Testis (tissue), 2 donors: ENCODE results near the gene H2BK1.

Source experiments
- POLR2A ChIP-seq: fragments of 450-650 bp; IDR thresholded peaks from one replicate; pipeline ENCODE4 v1.6.1; 2017; ENCODE audit warnings: antibody characterized with exemption, mild to moderate bottlenecking, moderate library complexity
- TF ChIP-seq, protein P1 (sequence below), 3 experiments: fragments of 450-650 bp in 2 of 3; fragments of 200-600 bp in 1 of 3; sonication (generic) in 1 of 3; IDR thresholded peaks; one replicate each; pipeline ENCODE4 v1.5.1; 2016 to 2019; ENCODE audit warnings: antibody characterized with exemption in 3 of 3, mild to moderate bottlenecking in 2 of 3, moderate library complexity in 1 of 3

DNA sequence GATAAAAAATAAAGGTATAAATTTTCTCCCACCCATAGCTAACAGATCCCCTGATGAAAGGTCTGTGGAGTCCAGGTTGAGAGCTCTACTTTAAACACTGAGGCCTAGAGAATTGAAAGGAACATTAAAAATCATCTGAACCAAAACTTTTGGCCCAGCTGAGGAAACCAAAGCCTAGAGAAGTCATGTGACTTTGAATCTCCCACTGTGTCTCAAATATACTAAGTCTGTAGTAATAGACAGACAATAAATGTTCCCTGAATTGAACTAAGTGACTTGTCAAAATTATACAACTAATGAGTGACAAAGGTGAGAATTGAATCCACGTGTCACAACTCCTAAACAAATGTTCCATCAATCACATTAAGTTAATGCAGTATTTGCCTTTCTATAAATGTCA, 48.5 kb downstream of the H2BK1 start:
- TF ChIP-seq, protein P1, sequence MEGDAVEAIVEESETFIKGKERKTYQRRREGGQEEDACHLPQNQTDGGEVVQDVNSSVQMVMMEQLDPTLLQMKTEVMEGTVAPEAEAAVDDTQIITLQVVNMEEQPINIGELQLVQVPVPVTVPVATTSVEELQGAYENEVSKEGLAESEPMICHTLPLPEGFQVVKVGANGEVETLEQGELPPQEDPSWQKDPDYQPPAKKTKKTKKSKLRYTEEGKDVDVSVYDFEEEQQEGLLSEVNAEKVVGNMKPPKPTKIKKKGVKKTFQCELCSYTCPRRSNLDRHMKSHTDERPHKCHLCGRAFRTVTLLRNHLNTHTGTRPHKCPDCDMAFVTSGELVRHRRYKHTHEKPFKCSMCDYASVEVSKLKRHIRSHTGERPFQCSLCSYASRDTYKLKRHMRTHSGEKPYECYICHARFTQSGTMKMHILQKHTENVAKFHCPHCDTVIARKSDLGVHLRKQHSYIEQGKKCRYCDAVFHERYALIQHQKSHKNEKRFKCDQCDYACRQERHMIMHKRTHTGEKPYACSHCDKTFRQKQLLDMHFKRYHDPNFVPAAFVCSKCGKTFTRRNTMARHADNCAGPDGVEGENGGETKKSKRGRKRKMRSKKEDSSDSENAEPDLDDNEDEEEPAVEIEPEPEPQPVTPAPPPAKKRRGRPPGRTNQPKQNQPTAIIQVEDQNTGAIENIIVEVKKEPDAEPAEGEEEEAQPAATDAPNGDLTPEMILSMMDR (IDR thresholded peaks at IDR 0.05): no peak
- TF ChIP-seq POLR2A: no peak
